Fibroblast of lung (primary cell): ENCODE measurements around the gene CCT8L2. TPM values are rescaled to one million over a fixed set of nuclear protein-coding genes. Genes with fewer than 3 reads are reported as not detected.
"Not testable (repeated sequence)": the region's sequence is repeated elsewhere in the genome, so short reads cannot be mapped to it uniquely, and the experiment has no call there.

Source experiments
- DNase-seq, 2 donors: peaks; one replicate each; pipeline versions ENCODE4 v3.0.0 to v3.0.0-alpha.2; 2010; ENCODE audit warnings: low read depth in 2 of 2
- H2AFZ ChIP-seq: 2 replicates; pipeline ENCODE4 v1.5.1; 2012; ENCODE audit warnings: low read length, control low read depth, inconsistent platforms
- H3K27ac ChIP-seq: 2 replicates; pipeline ENCODE4 v1.5.1; 2011; ENCODE audit warnings: low read length, control low read depth; ENCODE audit not compliant: insufficient read depth
- H3K27me3 ChIP-seq: 2 replicates; pipeline ENCODE4 v1.5.1; 2011; ENCODE audit warnings: mild to moderate bottlenecking, low read length; ENCODE audit not compliant: control insufficient read depth, insufficient read depth
- H3K36me3 ChIP-seq: 2 replicates; pipeline ENCODE4 v1.5.1; 2011; ENCODE audit warnings: low read length; ENCODE audit not compliant: control insufficient read depth, insufficient read depth
- H3K4me1 ChIP-seq: 2 replicates; pipeline ENCODE4 v1.5.1; 2011; ENCODE audit warnings: low read length; ENCODE audit not compliant: control insufficient read depth, insufficient read depth; ENCODE audit errors: extremely low read depth
- H3K4me2 ChIP-seq: 2 replicates; pipeline ENCODE4 v1.5.1; 2011; ENCODE audit warnings: low read length, control low read depth; ENCODE audit not compliant: insufficient read depth; ENCODE audit errors: extremely low read depth
- H3K4me3 ChIP-seq, 4 experiments: fragments of 200-600 bp in 1 of 4; sonication (generic) in 1 of 4; replicated peaks in 1 of 4; 2 replicates each; pipeline ENCODE4 v1.5.1; 2011 to 2016; ENCODE audit warnings: low read length in 4 of 4, low read depth in 3 of 4, mild to moderate bottlenecking in 3 of 4, control low read depth in 2 of 4, inconsistent platforms in 1 of 4, mixed read lengths in 1 of 4; ENCODE audit not compliant: insufficient read depth in 1 of 4; ENCODE audit errors: control extremely low read depth in 1 of 4
- H3K79me2 ChIP-seq: 2 replicates; pipeline ENCODE4 v1.5.1; 2012; ENCODE audit warnings: mild to moderate bottlenecking, low read length, inconsistent platforms; ENCODE audit not compliant: control insufficient read depth, insufficient read depth
- H3K9ac ChIP-seq: 2 replicates; pipeline ENCODE4 v1.5.1; 2011; ENCODE audit warnings: mild to moderate bottlenecking, low read length, control low read depth; ENCODE audit not compliant: insufficient read depth
- H3K9me3 ChIP-seq: 2 replicates; pipeline ENCODE4 v1.5.1; 2012; ENCODE audit warnings: low read depth, low read length; ENCODE audit not compliant: control insufficient read depth, insufficient read depth
- H4K20me1 ChIP-seq: 2 replicates; pipeline ENCODE4 v1.5.1; 2011; ENCODE audit warnings: low read length; ENCODE audit not compliant: control insufficient read depth, insufficient read depth; ENCODE audit errors: extremely low read depth
- CTCF ChIP-seq, 2 donors: IDR thresholded peaks in 1 of 2; conservative IDR thresholded peaks in 1 of 2; 1 replicate in 1 of 2; 2 replicates in 1 of 2; pipeline ENCODE4 v1.5.1; 2011 to 2012; ENCODE audit warnings: low read length in 2 of 2, control low read depth in 1 of 2, inconsistent platforms in 1 of 2, low read depth in 1 of 2, mild to moderate bottlenecking in 1 of 2
- EZH2 ChIP-seq: IDR thresholded peaks from 2 replicates; pipeline ENCODE4 v1.5.1; 2012; ENCODE audit warnings: low read length, control low read depth, mild to moderate bottlenecking; ENCODE audit errors: missing control alignments
- polyA plus RNA-seq, 2 donors: library from polyadenylated mRNA; depleted of rRNA in 1 of 2; stranded (reverse) in 1 of 2; unstranded in 1 of 2; fragments of >200 nt; gene quantifications; 2 replicates each; pipeline ENCODE4 v1.2.1, GENCODE V29; 2011 to 2012; ENCODE audit warnings: missing spikeins in 1 of 2
- total RNA-seq: library from RNA; depleted of rRNA; stranded (reverse); fragments of >200 nt; gene quantifications from 2 replicates; pipeline ENCODE4 v1.2.1, GENCODE V29; 2014

CCT8L2 gene
- total and polyA plus RNA-seq, 2 donors (not counting 1 experiment from before 2014, with no cell fraction given) = not detected

GRCh38 chr22:16608931-16609330 is 16.3 kb upstream of the CCT8L2 start:
- H3K9me3 ChIP-seq = no peaks in the 10 kb centered on the region
- DNase-seq = no peak
- H3K4me3 ChIP-seq = peak overlapping the region in 1 of 4 experiments; percentile 40
- H3K27ac ChIP-seq = no peak overlapping the region
- H3K9ac ChIP-seq = no peak overlapping the region
- H3K36me3 ChIP-seq = no peaks in the 10 kb centered on the region
- H2AFZ ChIP-seq = no peak overlapping the region
- no peaks in the 10 kb centered on the region for H3K79me2 ChIP-seq
- no peaks in the 10 kb centered on the region for H3K4me1 ChIP-seq
- H4K20me1 ChIP-seq = no peaks in the 10 kb centered on the region
- no peak overlapping the region for H3K4me2 ChIP-seq
- TF ChIP-seq EZH2 = no peak
- no peak for TF ChIP-seq CTCF (conservative IDR thresholded peaks at IDR 0.05 in 1 of 2, IDR thresholded peaks at IDR 0.05 in 1 of 2; ENCODE audit: low read depth in 1 of 2, low read length in 2 of 2)
- no peaks in the 10 kb centered on the region for H3K27me3 ChIP-seq

- H3K36me3 ChIP-seq, DNase-seq, H4K20me1 ChIP-seq, H3K4me1 ChIP-seq, H3K27ac ChIP-seq, H3K27me3 ChIP-seq, H3K9me3 ChIP-seq, H3K4me2 ChIP-seq, H2AFZ ChIP-seq, H3K4me3 ChIP-seq, H3K79me2 ChIP-seq, H3K9ac ChIP-seq: not testable (repeated sequence)
These were observed 11.8 kb upstream of the CCT8L2 start for GRCh38 chr22:16604257-16604998.

GRCh38 chr22:16603770-16604242 is 11.2 kb upstream of the CCT8L2 start:
- not testable (repeated sequence) for H3K79me2 ChIP-seq, H3K4me1 ChIP-seq, H3K27me3 ChIP-seq, H3K9ac ChIP-seq, H3K27ac ChIP-seq, H3K9me3 ChIP-seq, H4K20me1 ChIP-seq, H3K36me3 ChIP-seq, DNase-seq, H2AFZ ChIP-seq, H3K4me2 ChIP-seq
- peak overlapping the region in 1 of 4 experiments; percentile 45 for H3K4me3 ChIP-seq

- Histone ChIP-seq H3K79me2 (no peaks in the 10 kb centered on the region), H4K20me1 (no peaks in the 10 kb centered on the region), H3K36me3 (no peaks in the 10 kb centered on the region), H3K4me2 (peak overlapping the region; percentile 5), H3K27me3 (no peaks in the 10 kb centered on the region), H3K4me1 (no peaks in the 10 kb centered on the region), H3K9ac (no peak overlapping the region), H3K4me3 (peak overlapping the region in 1 of 4 experiments; percentile 45), H3K27ac (no peak overlapping the region), H3K9me3 (no peaks in the 10 kb centered on the region), H2AFZ (no peak overlapping the region)
- no peak for TF ChIP-seq CTCF (conservative IDR thresholded peaks at IDR 0.05 in 1 of 2, IDR thresholded peaks at IDR 0.05 in 1 of 2; ENCODE audit: low read depth in 1 of 2, low read length in 2 of 2)
- TF ChIP-seq EZH2 = no peak
- DNase-seq = no peak
These were observed 10.8 kb upstream of the CCT8L2 start for GRCh38 chr22:16603448-16603768.

- H3K27ac ChIP-seq, H3K9me3 ChIP-seq, H3K9ac ChIP-seq, DNase-seq, H3K79me2 ChIP-seq, H2AFZ ChIP-seq, H3K4me2 ChIP-seq, H4K20me1 ChIP-seq, H3K36me3 ChIP-seq, H3K4me1 ChIP-seq, H3K27me3 ChIP-seq: not testable (repeated sequence)
- H3K4me3 ChIP-seq = peak overlapping the region in 1 of 4 experiments; percentile 45
These were observed 10.3 kb upstream of the CCT8L2 start for GRCh38 chr22:16602728-16603447.
